Testis (tissue), 2 donors: Measurements from ENCODE around the gene ALG3.

Source experiments
- POLR2A ChIP-seq: fragments of 450-650 bp; IDR thresholded peaks from one replicate; pipeline ENCODE4 v1.6.1; 2017; ENCODE audit warnings: antibody characterized with exemption, mild to moderate bottlenecking, moderate library complexity
- TF ChIP-seq, protein P1 (sequence below), 3 experiments: fragments of 450-650 bp in 2 of 3; fragments of 200-600 bp in 1 of 3; sonication (generic) in 1 of 3; IDR thresholded peaks; one replicate each; pipeline ENCODE4 v1.5.1; 2016 to 2019; ENCODE audit warnings: antibody characterized with exemption in 3 of 3, mild to moderate bottlenecking in 2 of 3, moderate library complexity in 1 of 3

DNA sequence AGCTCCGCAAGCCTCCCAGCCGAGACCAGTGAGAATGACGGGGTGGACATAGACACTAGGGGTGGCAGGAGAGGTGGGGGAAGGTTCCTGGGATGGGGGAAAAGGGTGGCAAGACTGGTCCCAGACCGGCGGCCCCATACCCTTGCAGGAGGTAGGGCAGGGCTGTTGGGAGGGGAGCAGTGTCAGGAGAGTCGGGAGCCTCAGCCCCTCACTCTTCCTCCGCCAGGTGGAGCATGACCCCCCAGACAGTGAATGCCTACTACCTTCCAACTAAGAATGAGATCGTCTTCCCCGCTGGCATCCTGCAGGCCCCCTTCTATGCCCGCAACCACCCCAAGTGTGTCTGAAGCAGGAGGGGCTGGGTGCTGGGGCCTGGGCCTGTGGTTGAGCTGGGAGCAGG lies 41.6 kb upstream of the ALG3 start:
- TF ChIP-seq, protein P1, sequence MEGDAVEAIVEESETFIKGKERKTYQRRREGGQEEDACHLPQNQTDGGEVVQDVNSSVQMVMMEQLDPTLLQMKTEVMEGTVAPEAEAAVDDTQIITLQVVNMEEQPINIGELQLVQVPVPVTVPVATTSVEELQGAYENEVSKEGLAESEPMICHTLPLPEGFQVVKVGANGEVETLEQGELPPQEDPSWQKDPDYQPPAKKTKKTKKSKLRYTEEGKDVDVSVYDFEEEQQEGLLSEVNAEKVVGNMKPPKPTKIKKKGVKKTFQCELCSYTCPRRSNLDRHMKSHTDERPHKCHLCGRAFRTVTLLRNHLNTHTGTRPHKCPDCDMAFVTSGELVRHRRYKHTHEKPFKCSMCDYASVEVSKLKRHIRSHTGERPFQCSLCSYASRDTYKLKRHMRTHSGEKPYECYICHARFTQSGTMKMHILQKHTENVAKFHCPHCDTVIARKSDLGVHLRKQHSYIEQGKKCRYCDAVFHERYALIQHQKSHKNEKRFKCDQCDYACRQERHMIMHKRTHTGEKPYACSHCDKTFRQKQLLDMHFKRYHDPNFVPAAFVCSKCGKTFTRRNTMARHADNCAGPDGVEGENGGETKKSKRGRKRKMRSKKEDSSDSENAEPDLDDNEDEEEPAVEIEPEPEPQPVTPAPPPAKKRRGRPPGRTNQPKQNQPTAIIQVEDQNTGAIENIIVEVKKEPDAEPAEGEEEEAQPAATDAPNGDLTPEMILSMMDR (IDR thresholded peaks at IDR 0.05), result no peak
- no peak for TF ChIP-seq POLR2A
